Choroid plexus epithelial cell (primary cell): ENCODE data around the gene PPP1R1B.

Source experiments
- DNase-seq: peaks from one replicate; pipeline ENCODE4 v3.0.0-alpha.2; 2010; ENCODE audit warnings: low read depth
- H3K4me3 ChIP-seq: 2 replicates; pipeline ENCODE4 v1.5.1; 2011; ENCODE audit warnings: low read depth, mild to moderate bottlenecking, control low read depth, low read length, moderate library complexity
- TF ChIP-seq, protein P1 (sequence below): conservative IDR thresholded peaks from 2 replicates; pipeline ENCODE4 v1.5.1; 2011; ENCODE audit warnings: low read depth, mild to moderate bottlenecking, control low read depth, inconsistent platforms, low read length, moderate library complexity

The PPP1R1B gene

DNA sequence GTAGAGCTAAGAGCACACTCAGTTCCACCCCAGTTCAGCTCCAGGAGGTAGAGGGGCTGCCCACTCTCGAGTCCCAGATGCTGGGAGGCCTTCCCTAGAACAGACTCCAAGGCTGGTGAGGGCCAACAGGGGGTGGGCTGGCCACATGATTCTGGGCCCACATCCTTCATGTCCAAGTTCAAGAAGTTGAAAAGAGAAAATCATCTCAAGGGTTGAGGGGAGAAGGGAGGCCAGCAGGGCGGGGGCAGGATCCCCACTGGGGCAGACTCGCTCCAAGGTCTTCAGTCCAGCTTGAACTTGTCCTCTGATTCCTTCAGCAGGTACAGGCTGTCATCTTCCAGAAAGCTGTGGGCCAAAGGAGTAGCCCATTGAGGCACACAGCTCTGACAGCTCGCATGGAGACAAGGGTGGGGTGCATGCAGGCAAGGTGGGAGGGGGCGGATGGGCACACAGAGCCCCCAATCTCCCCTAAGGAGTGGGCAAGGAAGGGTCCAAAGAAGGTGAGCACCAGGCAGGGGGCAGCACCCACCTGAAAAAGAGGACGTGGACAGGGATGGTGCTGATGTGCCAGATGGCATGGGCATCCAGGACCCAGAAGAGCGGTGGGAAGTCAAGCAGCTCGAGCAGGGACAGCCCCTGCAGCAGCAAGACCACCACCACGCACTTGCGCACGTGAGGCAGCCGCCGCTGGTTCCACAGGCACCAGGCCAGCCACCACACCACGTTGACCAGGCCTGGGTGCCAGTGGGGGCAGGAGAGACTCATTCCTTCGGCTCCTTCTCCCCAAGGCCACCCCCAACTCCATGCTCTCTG, 46.0 kb downstream of the PPP1R1B start:
- TF ChIP-seq, protein P1, sequence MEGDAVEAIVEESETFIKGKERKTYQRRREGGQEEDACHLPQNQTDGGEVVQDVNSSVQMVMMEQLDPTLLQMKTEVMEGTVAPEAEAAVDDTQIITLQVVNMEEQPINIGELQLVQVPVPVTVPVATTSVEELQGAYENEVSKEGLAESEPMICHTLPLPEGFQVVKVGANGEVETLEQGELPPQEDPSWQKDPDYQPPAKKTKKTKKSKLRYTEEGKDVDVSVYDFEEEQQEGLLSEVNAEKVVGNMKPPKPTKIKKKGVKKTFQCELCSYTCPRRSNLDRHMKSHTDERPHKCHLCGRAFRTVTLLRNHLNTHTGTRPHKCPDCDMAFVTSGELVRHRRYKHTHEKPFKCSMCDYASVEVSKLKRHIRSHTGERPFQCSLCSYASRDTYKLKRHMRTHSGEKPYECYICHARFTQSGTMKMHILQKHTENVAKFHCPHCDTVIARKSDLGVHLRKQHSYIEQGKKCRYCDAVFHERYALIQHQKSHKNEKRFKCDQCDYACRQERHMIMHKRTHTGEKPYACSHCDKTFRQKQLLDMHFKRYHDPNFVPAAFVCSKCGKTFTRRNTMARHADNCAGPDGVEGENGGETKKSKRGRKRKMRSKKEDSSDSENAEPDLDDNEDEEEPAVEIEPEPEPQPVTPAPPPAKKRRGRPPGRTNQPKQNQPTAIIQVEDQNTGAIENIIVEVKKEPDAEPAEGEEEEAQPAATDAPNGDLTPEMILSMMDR, result no peak
- no peak overlapping the region for H3K4me3 ChIP-seq
- DNase-seq, result no peak

DNA sequence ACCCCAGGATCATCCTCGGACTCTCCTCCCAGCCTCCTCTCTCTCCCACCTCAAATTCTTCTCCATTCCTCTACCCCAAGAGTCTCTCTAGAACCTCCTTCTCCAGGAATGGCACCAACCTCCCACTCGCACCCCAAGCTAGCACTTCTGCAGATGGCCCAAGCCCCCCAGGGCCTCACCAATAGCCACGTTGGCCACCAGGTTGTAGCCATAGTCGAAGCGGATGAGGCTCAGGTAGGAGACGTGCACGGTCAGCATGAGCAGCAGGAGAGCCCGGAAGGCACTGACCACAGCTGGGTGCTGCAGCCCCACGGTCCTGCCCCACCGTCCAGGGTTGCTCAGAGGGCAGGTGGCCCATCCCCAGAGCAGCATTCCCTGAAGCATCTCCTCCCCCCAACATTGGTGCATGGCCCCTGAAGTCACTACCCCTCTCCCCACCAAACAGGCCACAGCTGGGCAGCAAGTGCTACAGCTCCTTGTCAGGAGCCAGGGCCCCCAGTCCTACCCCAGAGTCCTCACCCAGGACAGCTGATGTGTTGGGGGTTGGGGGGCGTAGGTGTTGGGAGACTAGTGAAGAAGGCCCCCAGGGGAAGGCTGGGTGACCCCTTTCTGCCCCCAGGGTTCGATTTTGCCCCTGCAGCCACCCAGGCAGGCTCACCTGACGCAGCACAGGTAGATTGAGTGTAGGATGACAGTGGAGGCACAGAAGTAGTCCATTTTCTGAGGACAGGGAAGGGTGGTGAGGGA, 46.8 kb downstream of the PPP1R1B start:
- DNase-seq, result no peak
- TF ChIP-seq, protein P1, result no peak
- no peak overlapping the region for H3K4me3 ChIP-seq

DNA sequence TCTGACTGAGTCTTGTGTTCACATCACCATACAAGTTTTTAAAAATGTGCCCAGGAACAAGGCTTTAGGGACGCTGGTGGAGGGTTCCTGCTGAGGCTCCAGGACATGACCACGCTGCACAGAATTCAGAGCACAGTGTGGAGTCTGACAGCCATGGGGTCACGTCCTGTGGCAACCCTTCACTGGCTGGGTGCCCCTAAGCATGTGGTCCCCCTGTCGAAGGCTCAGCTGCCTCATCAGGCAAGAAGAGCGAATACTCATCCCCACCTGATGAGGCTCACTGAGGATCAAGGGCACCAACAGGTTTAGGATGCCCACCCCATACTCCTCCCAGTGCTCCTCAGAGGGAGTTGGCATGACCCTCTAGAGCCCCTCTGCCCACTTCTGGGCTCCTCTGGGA, 47.4 kb downstream of the PPP1R1B start:
- H3K4me3 ChIP-seq, result no peak overlapping the region
- TF ChIP-seq, protein P1, result no peak
- DNase-seq, result no peak

DNA sequence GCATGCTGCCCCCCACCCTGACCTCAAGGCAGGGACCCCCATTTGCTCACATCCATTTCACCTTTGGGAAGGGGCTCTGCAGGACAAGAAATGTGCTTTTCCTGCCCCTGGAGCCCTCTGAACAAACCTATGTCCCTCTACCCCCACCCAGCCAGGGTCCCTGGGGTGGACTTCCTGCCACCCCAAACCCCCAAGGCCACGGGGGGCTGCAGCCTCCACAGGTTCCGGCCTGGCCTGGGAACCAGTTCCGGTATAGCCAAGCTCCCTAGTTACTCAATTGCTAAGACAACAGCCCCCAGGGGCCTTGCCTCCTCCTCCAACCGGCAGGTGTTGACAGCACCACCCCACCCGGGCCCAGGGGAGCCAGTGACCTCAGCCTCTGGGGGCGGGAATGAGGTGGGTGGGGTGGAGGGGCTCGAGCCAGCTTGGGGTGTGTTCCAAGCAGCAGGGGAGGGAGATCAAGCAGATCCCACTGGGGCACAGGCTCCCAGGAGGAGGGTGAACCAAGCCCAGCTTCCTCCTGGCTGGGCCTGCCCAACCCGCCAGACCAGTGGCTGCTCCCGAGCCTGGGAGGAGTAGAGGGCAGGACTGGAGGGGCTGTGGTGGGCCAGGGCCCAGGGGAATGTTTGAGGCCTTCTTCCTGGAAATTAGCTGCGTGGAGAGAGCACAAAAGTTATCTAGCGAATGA, 48.1 kb downstream of the PPP1R1B start:
- DNase-seq, result peak; percentile 40
- TF ChIP-seq, protein P1, result no peak
- no peak overlapping the region for H3K4me3 ChIP-seq

DNA sequence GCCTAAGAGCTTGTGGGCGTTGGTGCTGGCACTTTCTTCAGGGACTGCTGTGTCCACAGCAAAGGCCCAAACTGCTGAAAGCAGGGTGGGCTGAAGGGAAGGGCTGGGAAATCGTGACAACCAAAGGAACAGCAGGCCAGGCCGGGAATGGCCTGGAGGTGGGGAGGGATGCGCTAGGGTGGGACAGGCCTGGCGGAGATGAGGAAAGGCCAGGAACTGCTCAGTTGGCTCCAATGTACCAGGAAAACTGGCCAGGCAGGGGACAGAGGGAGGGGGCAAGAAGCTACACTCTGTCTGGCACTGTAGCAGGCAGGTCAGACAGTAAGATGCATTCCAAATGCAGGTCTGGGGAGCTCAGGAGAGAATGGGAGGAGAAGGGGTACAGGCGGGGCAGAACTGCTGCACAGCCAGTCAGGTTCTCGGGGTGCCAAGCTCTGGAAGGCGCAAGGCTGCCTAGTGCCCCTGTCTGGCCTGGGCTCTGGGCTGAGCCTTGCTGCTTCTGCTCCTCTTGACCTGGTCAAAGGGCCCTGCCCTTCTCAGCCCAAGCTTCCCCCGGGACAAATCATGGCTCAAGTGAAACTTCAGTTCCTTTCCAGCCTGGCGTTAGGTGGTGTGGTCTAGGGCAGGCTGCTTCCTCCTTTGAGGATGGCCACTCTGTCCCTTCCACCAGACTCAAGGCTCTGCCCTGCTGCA, 48.8 kb downstream of the PPP1R1B start:
- DNase-seq, result no peak
- H3K4me3 ChIP-seq, result no peak overlapping the region
- TF ChIP-seq, protein P1, result no peak

DNA sequence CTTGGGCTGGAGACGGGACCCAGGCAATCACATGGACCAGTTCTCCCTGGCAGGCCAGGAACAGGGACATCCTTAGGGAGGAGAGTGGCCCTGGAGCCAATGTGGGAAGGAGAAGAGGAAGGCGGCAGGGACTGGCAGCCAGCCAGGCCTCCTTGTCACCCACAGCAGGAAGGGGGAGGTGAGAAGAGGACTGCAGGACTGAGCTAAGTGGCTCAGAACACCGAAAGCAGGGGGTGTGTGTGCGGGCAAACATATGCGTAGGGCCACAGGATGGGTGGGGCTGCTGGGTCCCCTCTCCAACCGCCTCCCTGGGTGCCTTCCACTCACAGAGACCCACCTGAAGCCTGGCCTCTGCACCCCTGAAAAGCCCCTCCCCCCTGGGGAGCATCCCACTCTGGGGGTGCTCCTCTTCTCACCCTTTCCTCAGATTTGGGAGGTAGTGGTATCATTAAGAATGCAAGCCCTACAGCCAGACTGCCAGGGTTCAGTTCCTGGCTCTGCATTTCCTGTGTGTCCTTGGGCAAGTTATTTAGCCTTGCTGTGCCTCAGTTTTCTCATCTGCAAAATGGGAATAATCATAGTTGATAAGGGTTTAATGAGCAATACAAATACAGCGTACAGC, 49.6 kb downstream of the PPP1R1B start:
- TF ChIP-seq, protein P1, result no peak
- DNase-seq, result no peak
- no peak overlapping the region for H3K4me3 ChIP-seq
